ENCODE results near the gene DNAJB14. TPM values are rescaled to one million over a fixed set of nuclear protein-coding genes. Genes with fewer than 3 reads are reported as not detected.
A peak's percentile ranks its signal among the peaks of the same experiment; 100 is the strongest.

DNAJB14 gene
- total and polyA plus RNA-seq, 2 of the 13 experiments (the other 11 are each of a cell fraction or from before 2014, with no cell fraction given) = 9.1 to 38.1 TPM

GRCh38 chr4:99946356-99947189 is at the start of gene DNAJB14 (continued):
- TF ChIP-seq ZNF224 (CRISPR knock-in tag; IDR thresholded peaks at IDR 0.05) = no peak
- TF ChIP-seq SMARCE1 (IDR thresholded peaks at IDR 0.05; ENCODE audit: borderline replicate concordance) = no peak
- TF ChIP-seq SAFB2 (CRISPR knock-in tag; IDR thresholded peaks at IDR 0.05; ENCODE audit: borderline replicate concordance, low read depth) = 0 out of 2 replicates have a peak, but pooled peaks have one; percentile 59
- 0 out of 2 replicates have a peak, but pooled peaks have one; percentile 65 for TF ChIP-seq ZNF777 (CRISPR knock-in tag; IDR thresholded peaks at IDR 0.05)
- peak; percentile 58; the same call in 1 of the 2 replicates for TF ChIP-seq ZFP82 (CRISPR knock-in tag; IDR thresholded peaks at IDR 0.05; ENCODE audit: borderline replicate concordance)
- TF ChIP-seq KMT2A (CRISPR knock-in tag; IDR thresholded peaks at IDR 0.05) = peak; percentile 58
- TF ChIP-seq YEATS2 (CRISPR knock-in tag; IDR thresholded peaks at IDR 0.05; ENCODE audit: borderline replicate concordance) = 0 out of 2 replicates have a peak, but pooled peaks have one; percentile 47
- peak; percentile 72; the same call in 1 of the 2 replicates for TF ChIP-seq ZNF121 (CRISPR knock-in tag; IDR thresholded peaks at IDR 0.05)
- TF ChIP-seq GABPA (IDR thresholded peaks at IDR 0.05; ENCODE audit: low read depth, low read length) = peak; percentile 65
- TF ChIP-seq GABPA (CRISPR knock-in tag; IDR thresholded peaks at IDR 0.05; ENCODE audit: low read depth) = peak; percentile 74
- TF ChIP-seq ZBTB46 (CRISPR knock-in tag; IDR thresholded peaks at IDR 0.05; ENCODE audit: borderline replicate concordance) = no peak
- no peak; the same call in 1 of the 2 replicates for TF ChIP-seq ZNF782 (CRISPR knock-in tag; IDR thresholded peaks at IDR 0.05; ENCODE audit: borderline replicate concordance)
- no peak for TF ChIP-seq HIC2 (CRISPR knock-in tag; IDR thresholded peaks at IDR 0.05; ENCODE audit: low read depth)
- TF ChIP-seq TRIM24 (CRISPR knock-in tag; IDR thresholded peaks at IDR 0.05) = no peak
- TF ChIP-seq THAP7 (CRISPR knock-in tag; IDR thresholded peaks at IDR 0.05) = no peak
- no peak; the same call in 1 of the 2 replicates for TF ChIP-seq PITX1 (CRISPR knock-in tag; IDR thresholded peaks at IDR 0.05)
- TF ChIP-seq DMAP1 (CRISPR knock-in tag; IDR thresholded peaks at IDR 0.05) = peak; percentile 24; the same call in 1 of the 2 replicates
- peak; percentile 70 for TF ChIP-seq ZNF691 (CRISPR knock-in tag; IDR thresholded peaks at IDR 0.05; ENCODE audit: borderline replicate concordance, low read depth)
- TF ChIP-seq ELF3 (CRISPR knock-in tag; IDR thresholded peaks at IDR 0.05) = no peak; the same call in 1 of the 2 replicates
- no peak for TF ChIP-seq ZNF225 (CRISPR knock-in tag; IDR thresholded peaks at IDR 0.05)
- 0 out of 2 replicates have a peak, but pooled peaks have one; percentile 35 for TF ChIP-seq ZNF337 (CRISPR knock-in tag; IDR thresholded peaks at IDR 0.05; ENCODE audit: borderline replicate concordance, low read depth)
- TF ChIP-seq ZNF549 (CRISPR knock-in tag; IDR thresholded peaks at IDR 0.05) = no peak
- 0 out of 2 replicates have a peak, but pooled peaks have one; percentile 30 for TF ChIP-seq MYPOP (CRISPR knock-in tag; IDR thresholded peaks at IDR 0.05)
- no peak for TF ChIP-seq RARG (CRISPR knock-in tag; IDR thresholded peaks at IDR 0.05; ENCODE audit: low read depth)

Measured in HepG2 (cell line).